ENCODE measurements around the gene CHD2. TPM values are rescaled to one million over a fixed set of nuclear protein-coding genes. Genes with fewer than 3 reads are reported as not detected.

CHD2 gene
- total and polyA plus RNA-seq, 2 donors (not counting 3 experiments of a cell fraction or from before 2014, with no cell fraction given): 53.8 to 97.9 TPM

GRCh38 chr15:93065641-93066045 lies 165.5 kb downstream of the CHD2 start:
- Histone ChIP-seq H3K27me3 (ENCODE audit: control insufficient read depth in 2 of 2, insufficient read depth in 2 of 2, low read length in 2 of 2) (peaks cover 0 to 2% of the 10 kb centered on the region in 2 experiments), H3K9me1 (replicated peaks; ENCODE audit: control insufficient read depth, extremely low read depth, insufficient read depth, low read length) (no peaks in the 10 kb centered on the region), H2AFZ (ENCODE audit: low read depth, low read length) (no peak overlapping the region), H3K4me1 (ENCODE audit: control insufficient read depth, extremely low read depth, insufficient read depth, low read length) (no peaks in the 10 kb centered on the region), H3K9me3 (replicated peaks; ENCODE audit: control insufficient read depth, insufficient read depth, low read length) (no peaks in the 10 kb centered on the region), H3K79me2 (ENCODE audit: control insufficient read depth, insufficient read depth, low read length) (no peaks in the 10 kb centered on the region), H3K9ac (replicated peaks; ENCODE audit: extremely low read depth, insufficient read depth, low read length) (no peak overlapping the region), H4K20me1 (replicated peaks; ENCODE audit: control insufficient read depth, extremely low read depth, insufficient read depth, low read length) (no peaks in the 10 kb centered on the region), H3K4me2 (ENCODE audit: insufficient read depth, low read length) (no peak overlapping the region), H3K36me3 (ENCODE audit: control insufficient read depth in 2 of 2, extremely low read depth in 1 of 2, insufficient read depth in 2 of 2, low read length in 2 of 2) (no peaks in the 10 kb centered on the region), H3K27ac (ENCODE audit: insufficient read depth, low read depth, low read length) (no peak overlapping the region), H3K4me3 (replicated peaks in 1 of 3; ENCODE audit: insufficient read depth in 1 of 3, low read depth in 1 of 3, low read length in 3 of 3) (no peak overlapping the region)
- FAIRE-seq (no peak), DNase-seq (ENCODE audit: low read depth, low spot score) (no peak)
- dilution Hi-C loops (cut with MboI; ENCODE audit: extremely low pct_ligation_motif_present, low sequenced_read_pairs): no loop called here
- no TSS peak for BruUV-seq (replicated peaks)
- CTCF ChIA-PET: interaction anchor here (1.5 kb wide), 1 partner anchor 22 kb away, joined by 3 read pairs; no protein-coding TSS in a partner anchor
- POLR2A ChIA-PET: no interaction called here
- TF ChIP-seq, protein P1, sequence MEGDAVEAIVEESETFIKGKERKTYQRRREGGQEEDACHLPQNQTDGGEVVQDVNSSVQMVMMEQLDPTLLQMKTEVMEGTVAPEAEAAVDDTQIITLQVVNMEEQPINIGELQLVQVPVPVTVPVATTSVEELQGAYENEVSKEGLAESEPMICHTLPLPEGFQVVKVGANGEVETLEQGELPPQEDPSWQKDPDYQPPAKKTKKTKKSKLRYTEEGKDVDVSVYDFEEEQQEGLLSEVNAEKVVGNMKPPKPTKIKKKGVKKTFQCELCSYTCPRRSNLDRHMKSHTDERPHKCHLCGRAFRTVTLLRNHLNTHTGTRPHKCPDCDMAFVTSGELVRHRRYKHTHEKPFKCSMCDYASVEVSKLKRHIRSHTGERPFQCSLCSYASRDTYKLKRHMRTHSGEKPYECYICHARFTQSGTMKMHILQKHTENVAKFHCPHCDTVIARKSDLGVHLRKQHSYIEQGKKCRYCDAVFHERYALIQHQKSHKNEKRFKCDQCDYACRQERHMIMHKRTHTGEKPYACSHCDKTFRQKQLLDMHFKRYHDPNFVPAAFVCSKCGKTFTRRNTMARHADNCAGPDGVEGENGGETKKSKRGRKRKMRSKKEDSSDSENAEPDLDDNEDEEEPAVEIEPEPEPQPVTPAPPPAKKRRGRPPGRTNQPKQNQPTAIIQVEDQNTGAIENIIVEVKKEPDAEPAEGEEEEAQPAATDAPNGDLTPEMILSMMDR (IDR thresholded peaks at IDR 0.05; ENCODE audit: extremely low read depth in 1 of 2, insufficient read depth in 1 of 2, low read depth in 1 of 2, low read length in 2 of 2): no peak
- TF ChIP-seq POLR2A (IDR thresholded peaks at IDR 0.05; ENCODE audit: low read depth, low read length) (no peak), MAX (IDR thresholded peaks at IDR 0.05; ENCODE audit: insufficient read depth, insufficient read length) (no peak), EZH2 (IDR thresholded peaks at IDR 0.05; ENCODE audit: borderline replicate concordance, low read depth, low read length, severe bottlenecking) (no peak), FOS (IDR thresholded peaks at IDR 0.05; ENCODE audit: borderline replicate concordance, insufficient read depth, low read length) (no peak), JUN (IDR thresholded peaks at IDR 0.05; ENCODE audit: borderline replicate concordance, insufficient read depth, insufficient read length, low read depth) (no peak), GATA2 (IDR thresholded peaks at IDR 0.05; ENCODE audit: insufficient read depth, insufficient read length, low read depth, low read length) (no peak), MYC (IDR thresholded peaks at IDR 0.05; ENCODE audit: low read depth, low read length) (no peak), POLR2AphosphoS5 (IDR thresholded peaks at IDR 0.05; ENCODE audit: insufficient read depth, low read depth, low read length) (no peak)
- intact Hi-C loops (cut with micrococcal nuclease): no loop called here
